ENCODE results near the gene TCAIM.

- TF ChIP-seq CTCF (IDR thresholded peaks at IDR 0.05) (no peak), ZFX (IDR thresholded peaks at IDR 0.05; ENCODE audit: borderline replicate concordance) (no peak)
Measured at GRCh38 chr3:44446929-44447328, 108.4 kb downstream of the TCAIM start.
